ENCODE measurements around the gene MLLT6. TPM values are rescaled to one million over a fixed set of nuclear protein-coding genes. Genes with fewer than 3 reads are reported as not detected.
A peak's percentile ranks its signal among the peaks of the same experiment; 100 is the strongest.

Gene MLLT6
- total RNA-seq, 2 experiments from 2014 or later: 81.7 to 174 TPM

- no TSS peak for BruUV-seq (replicated peaks)
- no peaks in the 10 kb centered on the region for H3K9me3 ChIP-seq (ENCODE audit: low read length)
- peak within 1 kb of the TSS; percentile 83 for H3K4me3 ChIP-seq (ENCODE audit: low read depth, low read length, poor library complexity, severe bottlenecking)
- peak within 1 kb of the TSS; percentile 94 for H3K4me2 ChIP-seq (ENCODE audit: low read length)
- no peaks in the 10 kb centered on the region for H3K9me2 ChIP-seq (ENCODE audit: insufficient read depth, low read length)
- ChIA-PET CTCF (ENCODE audit: unreplicated experiment) (no interaction called here), POLR2A (interaction anchor here (0.6 to 1.5 kb wide), 2 partner anchors 77 to 120 kb away, joined by 3 read pairs; partner anchors contain the start of gene PSMB3)
- H4K20me1 ChIP-seq (ENCODE audit: insufficient read depth, low read length): no peaks in the 10 kb centered on the region
- H3K27ac ChIP-seq (ENCODE audit: low read depth, low read length, poor library complexity, severe bottlenecking): peak within 1 kb of the TSS; percentile 31
- H2AFZ ChIP-seq (ENCODE audit: low read length): peak within 1 kb of the TSS; percentile 85
- DNase-seq (ENCODE audit: low spot score): peak; percentile 90
- no peaks in the 10 kb centered on the region for H3K36me3 ChIP-seq (ENCODE audit: insufficient read depth, low read length)
- H3K79me2 ChIP-seq (ENCODE audit: insufficient read depth, low read depth, low read length): no peaks in the 10 kb centered on the region
- H3K4me1 ChIP-seq (ENCODE audit: insufficient read depth, low read length, poor library complexity, severe bottlenecking): peaks cover 37% of the 10 kb centered on the region
- TF ChIP-seq EZH2phosphoT487 (IDR thresholded peaks at IDR 0.05; ENCODE audit: borderline replicate concordance, low read depth, low read length): no peak
- no peak for TF ChIP-seq CTCF (conservative IDR thresholded peaks at IDR 0.05; ENCODE audit: low read length)
- intact Hi-C loops (cut with micrococcal nuclease; ENCODE audit: unreplicated experiment): no loop called here
Observed at GRCh38 chr17:38674749-38675615, 30.1 kb upstream of the MLLT6 start, which contains the start of gene EPOP. Gene EPOP (minus strand): TSS chr17:38674957. CDS start chr17:38674495, 462 bp downstream.

- POLR2A ChIA-PET: interaction anchor here (1.0 to 1.5 kb wide), 2 partner anchors 69 to 75 kb away, joined by 3 read pairs; partner anchors contain the start of gene PSMB3
- Histone ChIP-seq H3K4me3 (ENCODE audit: low read depth, low read length, poor library complexity, severe bottlenecking) (no peak overlapping the region), H3K36me3 (ENCODE audit: insufficient read depth, low read length) (no peaks in the 10 kb centered on the region), H3K27ac (ENCODE audit: low read depth, low read length, poor library complexity, severe bottlenecking) (peak overlapping the region; percentile 17), H3K4me2 (ENCODE audit: low read length) (peak overlapping the region; percentile 10; the same call in 1 of the 2 replicates), H3K9me2 (ENCODE audit: insufficient read depth, low read length) (no peaks in the 10 kb centered on the region), H3K9me3 (ENCODE audit: low read length) (no peaks in the 10 kb centered on the region), H4K20me1 (ENCODE audit: insufficient read depth, low read length) (no peaks in the 10 kb centered on the region), H3K79me2 (ENCODE audit: insufficient read depth, low read depth, low read length) (no peaks in the 10 kb centered on the region), H3K4me1 (ENCODE audit: insufficient read depth, low read length, poor library complexity, severe bottlenecking) (peaks cover 37% of the 10 kb centered on the region), H2AFZ (ENCODE audit: low read length) (peak overlapping the region; percentile 92)
- peak; percentile 84 for DNase-seq (ENCODE audit: low spot score)
- TF ChIP-seq CTCF (conservative IDR thresholded peaks at IDR 0.05; ENCODE audit: low read length): peak; percentile 98
- no peak for TF ChIP-seq EZH2phosphoT487 (IDR thresholded peaks at IDR 0.05; ENCODE audit: borderline replicate concordance, low read depth, low read length)
- no TSS peak for BruUV-seq (replicated peaks)
- CTCF ChIA-PET (ENCODE audit: unreplicated experiment): interaction anchor here (0.7 to 0.8 kb wide), 2 partner anchors 51 to 58 kb away, joined by 3 to 12 read pairs; no protein-coding TSS in a partner anchor
- intact Hi-C loops (cut with micrococcal nuclease; ENCODE audit: unreplicated experiment): loop anchor here (1.0 kb wide), 2 partner anchors 25 to 58 kb away; no protein-coding TSS in a partner anchor
Observed at GRCh38 chr17:38676706-38677504, 28.2 kb upstream of the MLLT6 start.

All from OCI-LY7 (cell line).